Esophagus muscularis mucosa (tissue), 4 donors: ENCODE measurements around the gene PTPRD. TPM values are rescaled to one million over a fixed set of nuclear protein-coding genes. Genes with fewer than 3 reads are reported as not detected.

ENCODE experiments used
- DNase-seq: peaks from one replicate; pipeline ENCODE4 v3.0.0-alpha.2; 2017; ENCODE audit errors: extremely low spot score
- H3K27ac ChIP-seq, 4 donors: fragments of 200-600 bp; sonication (generic); replicated peaks in 1 of 4; 1 replicate in 3 of 4; 2 replicates in 1 of 4; pipeline ENCODE4 v1.5.1; 2016 to 2019; ENCODE audit warnings: mild to moderate bottlenecking in 1 of 4
- H3K27me3 ChIP-seq, 4 donors: fragments of 200-600 bp; sonication (generic); one replicate each; pipeline versions ENCODE4 v1.5.1 to v1.6.0; 2016 to 2019
- H3K36me3 ChIP-seq, 4 donors: fragments of 200-600 bp; sonication (generic); one replicate each; pipeline ENCODE4 v1.5.1; 2016 to 2019
- H3K4me1 ChIP-seq, 4 donors: fragments of 200-600 bp; sonication (generic); one replicate each; pipeline ENCODE4 v1.5.1; 2016 to 2019
- H3K4me3 ChIP-seq, 4 donors: fragments of 200-600 bp; sonication (generic); 1 replicate in 2 of 4; 2 replicates in 2 of 4; pipeline ENCODE4 v1.5.1; 2016 to 2019; ENCODE audit warnings: mild to moderate bottlenecking in 4 of 4, moderate library complexity in 1 of 4
- H3K9me3 ChIP-seq, 4 donors: fragments of 200-600 bp; sonication (generic); 1 replicate in 3 of 4; 2 replicates in 1 of 4; pipeline ENCODE4 v1.5.1; 2016 to 2019
- CTCF ChIP-seq, 3 experiments: fragments of 200-600 bp in 2 of 3; fragments of 450-650 bp in 1 of 3; sonication (generic) in 2 of 3; IDR thresholded peaks; one replicate each; pipeline ENCODE4 v1.5.1; 2017 to 2019; ENCODE audit warnings: antibody characterized with exemption in 3 of 3, mild to moderate bottlenecking in 2 of 3, moderate library complexity in 1 of 3
- EP300 ChIP-seq: sonication (generic); formaldehyde crosslinking; IDR thresholded peaks from one replicate; pipeline ENCODE4 v1.6.1; 2017; ENCODE audit warnings: antibody characterized with exemption
- POLR2A ChIP-seq: fragments of 450-650 bp; IDR thresholded peaks from one replicate; pipeline ENCODE4 v1.6.1; 2017; ENCODE audit warnings: antibody characterized with exemption, moderate library complexity, mild to moderate bottlenecking, low read depth
- POLR2AphosphoS5 ChIP-seq, 2 donors: sonication (generic); formaldehyde crosslinking; IDR thresholded peaks; one replicate each; pipeline ENCODE4 v1.6.1; 2017; ENCODE audit warnings: antibody characterized with exemption in 2 of 2
- WGBS: methylation state at CpG from one replicate; pipeline ENCODE4 v1.1.5; 2018; 5-methylcytosine and 5-hydroxymethylcytosine counted together
- intact Hi-C: fragments of 100-400 bp; cut with DNase I; formaldehyde crosslinking; loops from one replicate; pipeline ENCODE4 v1.15.1; 2023
- total RNA-seq, 4 donors: library from RNA; depleted of rRNA; stranded (reverse); fragments of >200 nt; gene quantifications; one replicate each; pipeline versions ENCODE4 v1.1.0 to v1.2.1, GENCODE V29; 2016

Gene PTPRD
- total RNA-seq, 4 donors from 2014 or later, result 4.1 to 6.6 (median 5.0) TPM

DNA sequence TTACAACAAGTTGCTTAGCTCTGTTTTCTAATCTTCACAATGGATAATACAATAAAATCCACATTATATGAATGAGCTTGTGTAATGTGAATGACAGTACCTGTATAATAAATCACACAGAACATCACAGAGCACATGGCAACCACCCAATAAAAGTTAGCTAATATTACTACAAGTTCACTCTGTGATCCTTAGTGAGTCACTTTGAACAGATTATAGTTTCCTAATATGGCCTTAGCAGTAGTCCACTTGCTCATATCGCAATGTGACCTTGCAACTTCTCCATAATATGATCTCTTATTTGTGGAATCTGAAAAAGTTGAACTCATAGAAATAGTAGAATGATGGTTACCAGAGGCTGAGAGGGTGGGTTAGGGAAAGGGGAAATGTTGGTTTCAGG, 361.3 kb downstream of the PTPRD start:
- WGBS, result 92% methylated on average over 1 of the region's 1 CpG
- intact Hi-C loops, result no loop called here
- no peaks in the 10 kb centered on the region for H3K36me3 ChIP-seq
- H3K4me3 ChIP-seq, result no peak overlapping the region
- H3K27me3 ChIP-seq, result no peaks in the 10 kb centered on the region
- TF ChIP-seq CTCF (IDR thresholded peaks at IDR 0.05) (no peak), POLR2AphosphoS5 (IDR thresholded peaks at IDR 0.05) (no peak)
- H3K27ac ChIP-seq, result no peak overlapping the region
- no peaks in the 10 kb centered on the region for H3K9me3 ChIP-seq
- H3K4me1 ChIP-seq, result no peaks in the 10 kb centered on the region
- DNase-seq, result no peak

DNA sequence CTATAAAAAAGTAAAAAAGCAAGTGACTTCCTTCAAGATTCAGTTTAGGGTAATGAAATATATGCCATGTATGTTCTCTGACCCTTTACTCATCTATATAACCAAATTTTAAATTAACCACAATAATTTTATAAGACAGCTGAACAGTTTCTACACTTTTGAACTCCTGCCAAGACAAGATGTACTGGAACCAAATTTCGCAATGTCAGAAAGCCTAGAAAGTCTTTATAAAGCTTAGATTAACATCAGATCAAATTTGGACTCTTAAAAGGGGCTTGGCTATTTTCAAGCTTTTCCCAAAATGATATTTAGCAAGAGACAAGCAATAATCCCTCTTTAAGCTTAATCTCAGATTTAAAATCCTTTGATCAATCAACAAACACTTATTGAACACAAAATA, 362.6 kb downstream of the PTPRD start:
- Histone ChIP-seq H3K27me3 (no peaks in the 10 kb centered on the region), H3K9me3 (no peaks in the 10 kb centered on the region), H3K27ac (no peak overlapping the region), H3K4me1 (no peaks in the 10 kb centered on the region), H3K36me3 (no peaks in the 10 kb centered on the region), H3K4me3 (no peak overlapping the region)
- WGBS, result 62% methylated on average over 1 of the region's 1 CpG
- intact Hi-C loops, result no loop called here
- DNase-seq, result no peak
- TF ChIP-seq POLR2A, result no peak
- no peak for TF ChIP-seq EP300
- no peak for TF ChIP-seq CTCF (IDR thresholded peaks at IDR 0.05)
- no peak for TF ChIP-seq POLR2AphosphoS5 (IDR thresholded peaks at IDR 0.05)

DNA sequence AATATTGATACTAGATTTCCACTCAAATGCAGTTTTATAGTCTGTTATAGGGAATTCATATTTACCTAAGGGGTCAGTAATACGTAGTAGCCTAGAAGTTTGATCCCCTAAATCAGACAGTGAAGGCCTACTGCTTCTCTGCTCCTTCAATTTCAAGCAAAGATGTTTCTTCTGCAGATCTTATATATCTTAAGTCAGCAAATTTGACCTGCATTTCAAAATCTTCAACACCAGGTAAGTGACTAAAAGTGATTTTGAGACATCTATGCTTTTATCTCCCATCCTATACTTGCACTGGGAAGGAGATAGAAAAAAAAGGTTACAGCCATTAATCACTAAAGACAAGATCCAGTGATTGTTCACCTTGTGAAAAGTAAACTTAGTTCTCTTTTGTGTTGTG, 363.9 kb downstream of the PTPRD start:
- no peak overlapping the region for H3K4me3 ChIP-seq
- H3K36me3 ChIP-seq, result no peaks in the 10 kb centered on the region
- H3K9me3 ChIP-seq, result no peaks in the 10 kb centered on the region
- H3K27me3 ChIP-seq, result no peaks in the 10 kb centered on the region
- WGBS, result 90% methylated on average over 1 of the region's 1 CpG
- no peak for DNase-seq
- no peaks in the 10 kb centered on the region for H3K4me1 ChIP-seq
- intact Hi-C loops, result no loop called here
- H3K27ac ChIP-seq, result no peak overlapping the region
- TF ChIP-seq POLR2AphosphoS5 (IDR thresholded peaks at IDR 0.05) (no peak), EP300 (no peak), POLR2A (no peak), CTCF (IDR thresholded peaks at IDR 0.05) (no peak)

GRCh38 chr9:10242255-10242654, 370.5 kb downstream of the PTPRD start:
- DNase-seq, result no peak
- Histone ChIP-seq H3K36me3 (no peaks in the 10 kb centered on the region), H3K9me3 (no peaks in the 10 kb centered on the region), H3K27ac (no peak overlapping the region), H3K27me3 (no peaks in the 10 kb centered on the region), H3K4me1 (no peaks in the 10 kb centered on the region), H3K4me3 (no peak overlapping the region)
- intact Hi-C loops, result no loop called here
- 52% methylated on average over 2 of the region's 2 CpGs for WGBS
- TF ChIP-seq POLR2AphosphoS5 (IDR thresholded peaks at IDR 0.05) (no peak), CTCF (IDR thresholded peaks at IDR 0.05) (no peak), EP300 (no peak), POLR2A (no peak)

DNA sequence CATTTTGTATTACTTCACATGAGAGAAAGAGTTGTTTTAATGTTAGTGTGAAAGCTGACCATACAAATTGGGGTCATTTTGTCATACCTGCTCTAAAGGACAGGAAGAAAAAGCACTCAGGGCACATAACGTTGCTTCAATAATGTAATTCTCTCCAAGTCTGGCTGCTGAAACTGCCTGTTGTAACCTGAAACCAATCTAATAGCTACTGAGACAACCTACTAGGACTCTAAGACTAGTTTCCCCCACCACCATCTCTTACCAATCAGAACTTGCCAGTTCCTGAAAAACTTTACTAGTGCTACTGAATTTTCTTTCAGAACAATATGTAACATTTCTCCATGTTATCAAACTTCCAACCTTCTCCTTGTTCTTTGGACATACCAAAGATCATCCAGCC, 374.7 kb downstream of the PTPRD start:
- Histone ChIP-seq H3K4me1 (no peaks in the 10 kb centered on the region), H3K4me3 (no peak overlapping the region), H3K27me3 (no peaks in the 10 kb centered on the region), H3K27ac (no peak overlapping the region), H3K36me3 (no peaks in the 10 kb centered on the region), H3K9me3 (no peaks in the 10 kb centered on the region)
- DNase-seq, result no peak
- 78% methylated on average over 1 of the region's 1 CpG for WGBS
- intact Hi-C loops, result no loop called here
- TF ChIP-seq POLR2A (no peak), CTCF (IDR thresholded peaks at IDR 0.05) (no peak)
